ENCODE measurements around the gene EPB41. TPM values are rescaled to one million over a fixed set of nuclear protein-coding genes. Genes with fewer than 3 reads are reported as not detected.

The EPB41 gene
- total RNA-seq, 1 donor = 9.5 TPM

- no peak overlapping the region for H3K4me3 ChIP-seq (ENCODE audit: low read depth, low read length)
- no peak for TF ChIP-seq CTCF (IDR thresholded peaks at IDR 0.05; ENCODE audit: insufficient read depth, low read depth, low read length)
- DNase-seq (ENCODE audit: low read depth) = no peak
Observed at GRCh38 chr1:29152046-29152805, 237.9 kb downstream of the EPB41 start.

GRCh38 chr1:29156543-29157268 is 242.3 kb downstream of the EPB41 start:
- TF ChIP-seq CTCF (IDR thresholded peaks at IDR 0.05; ENCODE audit: insufficient read depth, low read depth, low read length) = no peak
- peak; percentile 95 for DNase-seq (ENCODE audit: low read depth)

GRCh38 chr1:29157269-29157601 is 242.9 kb downstream of the EPB41 start:
- TF ChIP-seq CTCF (IDR thresholded peaks at IDR 0.05; ENCODE audit: insufficient read depth, low read depth, low read length) = no peak
- no peak overlapping the region for H3K4me3 ChIP-seq (ENCODE audit: low read depth, low read length)
- no peak for DNase-seq (ENCODE audit: low read depth)

More at GRCh38 chr1:29156543-29157268, 242.3 kb downstream of the EPB41 start:
- H3K4me3 ChIP-seq (ENCODE audit: low read depth, low read length) = no peak overlapping the region

GRCh38 chr1:29159773-29160172 is 245.4 kb downstream of the EPB41 start:
- H3K4me3 ChIP-seq (ENCODE audit: low read depth, low read length) = no peak overlapping the region
- no peak for TF ChIP-seq CTCF (IDR thresholded peaks at IDR 0.05; ENCODE audit: insufficient read depth, low read depth, low read length)
- DNase-seq (ENCODE audit: low read depth) = no peak

- no peak overlapping the region for H3K4me3 ChIP-seq (ENCODE audit: low read depth, low read length)
- TF ChIP-seq CTCF (IDR thresholded peaks at IDR 0.05; ENCODE audit: insufficient read depth, low read depth, low read length) = no peak
- peak; percentile 50 for DNase-seq (ENCODE audit: low read depth)
Observed at GRCh38 chr1:29162025-29162424, 247.7 kb downstream of the EPB41 start.

GRCh38 chr1:29162476-29163138 is 248.2 kb downstream of the EPB41 start:
- DNase-seq (ENCODE audit: low read depth) = peak; percentile 18
- no peak overlapping the region for H3K4me3 ChIP-seq (ENCODE audit: low read depth, low read length)
- no peak for TF ChIP-seq CTCF (IDR thresholded peaks at IDR 0.05; ENCODE audit: insufficient read depth, low read depth, low read length)
